Transverse colon (tissue), 3 donors: Measurements from ENCODE around the gene TCERG1L.

Experiments
- EP300 ChIP-seq: sonication (generic); formaldehyde crosslinking; IDR thresholded peaks from one replicate; pipeline ENCODE4 v1.6.1; 2017; ENCODE audit warnings: antibody characterized with exemption, low read depth
- POLR2A ChIP-seq: fragments of 450-650 bp; IDR thresholded peaks from one replicate; pipeline ENCODE4 v1.6.1; 2016; ENCODE audit warnings: antibody characterized with exemption, mild to moderate bottlenecking, moderate library complexity
- TF ChIP-seq, protein P1 (sequence below), 5 experiments: fragments of 200-600 bp in 3 of 5; fragments of 450-650 bp in 2 of 5; sonication (generic) in 3 of 5; IDR thresholded peaks; 1 replicate in 2 of 5; 2 replicates in 3 of 5; pipeline ENCODE4 v1.5.1; 2016 to 2017; ENCODE audit warnings: antibody characterized with exemption in 5 of 5, inconsistent platforms in 3 of 5, mild to moderate bottlenecking in 2 of 5, moderate library complexity in 1 of 5

DNA sequence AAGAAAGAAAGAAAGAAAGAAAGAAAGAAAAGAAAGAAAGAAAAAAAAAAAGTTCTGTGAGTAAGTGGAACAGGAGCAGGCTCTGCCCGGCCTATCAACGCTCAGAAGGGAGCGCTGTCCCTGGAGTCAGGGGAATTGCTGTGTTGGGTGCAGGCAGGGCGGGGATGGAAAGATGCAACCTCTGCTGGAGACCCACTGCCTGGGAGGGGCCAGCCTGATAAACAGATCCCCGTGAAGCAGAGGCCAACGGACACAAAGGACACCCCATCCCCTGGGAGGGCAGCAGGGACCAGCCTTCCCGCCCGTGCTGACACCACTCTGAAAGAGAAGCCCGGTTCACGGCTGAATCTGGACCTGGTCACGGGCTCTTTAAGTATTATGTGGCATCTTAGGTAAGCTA is 54.5 kb downstream of the TCERG1L start:
- TF ChIP-seq, protein P1, sequence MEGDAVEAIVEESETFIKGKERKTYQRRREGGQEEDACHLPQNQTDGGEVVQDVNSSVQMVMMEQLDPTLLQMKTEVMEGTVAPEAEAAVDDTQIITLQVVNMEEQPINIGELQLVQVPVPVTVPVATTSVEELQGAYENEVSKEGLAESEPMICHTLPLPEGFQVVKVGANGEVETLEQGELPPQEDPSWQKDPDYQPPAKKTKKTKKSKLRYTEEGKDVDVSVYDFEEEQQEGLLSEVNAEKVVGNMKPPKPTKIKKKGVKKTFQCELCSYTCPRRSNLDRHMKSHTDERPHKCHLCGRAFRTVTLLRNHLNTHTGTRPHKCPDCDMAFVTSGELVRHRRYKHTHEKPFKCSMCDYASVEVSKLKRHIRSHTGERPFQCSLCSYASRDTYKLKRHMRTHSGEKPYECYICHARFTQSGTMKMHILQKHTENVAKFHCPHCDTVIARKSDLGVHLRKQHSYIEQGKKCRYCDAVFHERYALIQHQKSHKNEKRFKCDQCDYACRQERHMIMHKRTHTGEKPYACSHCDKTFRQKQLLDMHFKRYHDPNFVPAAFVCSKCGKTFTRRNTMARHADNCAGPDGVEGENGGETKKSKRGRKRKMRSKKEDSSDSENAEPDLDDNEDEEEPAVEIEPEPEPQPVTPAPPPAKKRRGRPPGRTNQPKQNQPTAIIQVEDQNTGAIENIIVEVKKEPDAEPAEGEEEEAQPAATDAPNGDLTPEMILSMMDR (IDR thresholded peaks at IDR 0.05), result no peak
- TF ChIP-seq EP300, result no peak
- no peak for TF ChIP-seq POLR2A
